Uterus (tissue), 2 donors: ENCODE data around the gene IGSF3.
"Not testable (repeated sequence)": the region's sequence is repeated elsewhere in the genome, so short reads cannot be mapped to it uniquely, and the experiment has no call there.

Source experiments
- CTCF ChIP-seq, 4 experiments: fragments of 200-600 bp in 2 of 4; fragments of 450-650 bp in 2 of 4; sonication (generic) in 2 of 4; IDR thresholded peaks; one replicate each; pipeline ENCODE4 v1.5.1; 2016 to 2019; ENCODE audit warnings: antibody characterized with exemption in 4 of 4, mild to moderate bottlenecking in 2 of 4, moderate library complexity in 1 of 4
- POLR2A ChIP-seq, 2 donors: fragments of 450-650 bp; IDR thresholded peaks; one replicate each; pipeline ENCODE4 v1.6.1; 2016; ENCODE audit warnings: antibody characterized with exemption in 2 of 2, mild to moderate bottlenecking in 1 of 2, moderate library complexity in 1 of 2

- not testable (repeated sequence) for TF ChIP-seq CTCF, POLR2A (IDR thresholded peaks at IDR 0.05)
Observed at GRCh38 chr1:116607463-116607862, 60.1 kb downstream of the IGSF3 start.
